ENCODE data around the gene FOXF1.

GRCh38 chr16:86471896-86472295 lies 38.4 kb upstream of the FOXF1 start:
- TF ChIP-seq CTCF (conservative IDR thresholded peaks at IDR 0.05; ENCODE audit: low read depth, low read length), result no peak
- no peak for TF ChIP-seq EZH2 (IDR thresholded peaks at IDR 0.05; ENCODE audit: low read length, unreplicated experiment)
- TF ChIP-seq EZH2phosphoT487 (IDR thresholded peaks at IDR 0.05; ENCODE audit: borderline replicate concordance, low read length), result no peak
